AG04449 (cell line): Measurements from ENCODE around the gene PTCHD1.

Source experiments
- CTCF ChIA-PET: fragments of 350-600 bp; formaldehyde crosslinking; extraction: SDS; loops from one replicate; lab custom pipeline; 2021; ENCODE audit warnings: antibody characterized with exemption; lab: Yijun Ruan, JAX
- POLR2A ChIA-PET: fragments of 400-600, 350-600 bp; formaldehyde crosslinking; extraction: SDS; loops from one replicate; lab custom pipeline; 2020; ENCODE audit warnings: antibody characterized with exemption, inconsistent platforms; lab: Yijun Ruan, JAX
- DNase-seq: peaks from one replicate; pipeline ENCODE4 v3.0.0-alpha.2; 2010; ENCODE audit warnings: low read depth, low spot score
- H3K4me3 ChIP-seq: 2 replicates; pipeline ENCODE4 v1.5.1; 2011; ENCODE audit warnings: low read depth, mild to moderate bottlenecking, control low read depth, low read length
- CTCF ChIP-seq: IDR thresholded peaks from one replicate; pipeline ENCODE4 v1.5.1; 2011; ENCODE audit warnings: mild to moderate bottlenecking, moderate library complexity, low read length, control low read depth, inconsistent platforms; ENCODE audit not compliant: insufficient read depth; ENCODE audit errors: missing control alignments

Gene PTCHD1

GRCh38 chrX:23387550-23388184 is 53.0 kb downstream of the PTCHD1 start:
- DNase-seq, result no peak
- POLR2A ChIA-PET, result no interaction called here
- CTCF ChIA-PET, result no interaction called here
- H3K4me3 ChIP-seq, result no peak overlapping the region
- no peak for TF ChIP-seq CTCF

GRCh38 chrX:23389196-23389792 is 54.6 kb downstream of the PTCHD1 start:
- TF ChIP-seq CTCF, result no peak
- POLR2A ChIA-PET, result no interaction called here
- CTCF ChIA-PET, result no interaction called here
- no peak overlapping the region for H3K4me3 ChIP-seq
- DNase-seq, result no peak

- POLR2A ChIA-PET, result no interaction called here
- DNase-seq, result no peak
- TF ChIP-seq CTCF, result no peak
- no peak overlapping the region for H3K4me3 ChIP-seq
- CTCF ChIA-PET, result no interaction called here
Measured at GRCh38 chrX:23390979-23391378, 56.3 kb downstream of the PTCHD1 start.

- no peak for TF ChIP-seq CTCF
- CTCF ChIA-PET, result no interaction called here
- no peak overlapping the region for H3K4me3 ChIP-seq
- POLR2A ChIA-PET, result no interaction called here
- DNase-seq, result no peak
Measured at GRCh38 chrX:23392195-23392594, 57.5 kb downstream of the PTCHD1 start.

- CTCF ChIA-PET, result no interaction called here
- POLR2A ChIA-PET, result no interaction called here
- no peak for DNase-seq
- no peak for TF ChIP-seq CTCF
- no peak overlapping the region for H3K4me3 ChIP-seq
Measured at GRCh38 chrX:23394421-23394820, 59.8 kb downstream of the PTCHD1 start.

GRCh38 chrX:23396263-23396662 is 61.6 kb downstream of the PTCHD1 start:
- DNase-seq, result no peak
- no peak for TF ChIP-seq CTCF
- ChIA-PET CTCF (no interaction called here), POLR2A (no interaction called here)
- H3K4me3 ChIP-seq, result no peak overlapping the region
